ENCODE data around the gene SPATS2.
A peak's percentile ranks its signal among the peaks of the same experiment; 100 is the strongest.

SPATS2 gene

GRCh38 chr12:49322708-49323523 lies 44.3 kb upstream of the SPATS2 start, which contains the start of gene TROAP (continued):
- TF ChIP-seq, protein P1, sequence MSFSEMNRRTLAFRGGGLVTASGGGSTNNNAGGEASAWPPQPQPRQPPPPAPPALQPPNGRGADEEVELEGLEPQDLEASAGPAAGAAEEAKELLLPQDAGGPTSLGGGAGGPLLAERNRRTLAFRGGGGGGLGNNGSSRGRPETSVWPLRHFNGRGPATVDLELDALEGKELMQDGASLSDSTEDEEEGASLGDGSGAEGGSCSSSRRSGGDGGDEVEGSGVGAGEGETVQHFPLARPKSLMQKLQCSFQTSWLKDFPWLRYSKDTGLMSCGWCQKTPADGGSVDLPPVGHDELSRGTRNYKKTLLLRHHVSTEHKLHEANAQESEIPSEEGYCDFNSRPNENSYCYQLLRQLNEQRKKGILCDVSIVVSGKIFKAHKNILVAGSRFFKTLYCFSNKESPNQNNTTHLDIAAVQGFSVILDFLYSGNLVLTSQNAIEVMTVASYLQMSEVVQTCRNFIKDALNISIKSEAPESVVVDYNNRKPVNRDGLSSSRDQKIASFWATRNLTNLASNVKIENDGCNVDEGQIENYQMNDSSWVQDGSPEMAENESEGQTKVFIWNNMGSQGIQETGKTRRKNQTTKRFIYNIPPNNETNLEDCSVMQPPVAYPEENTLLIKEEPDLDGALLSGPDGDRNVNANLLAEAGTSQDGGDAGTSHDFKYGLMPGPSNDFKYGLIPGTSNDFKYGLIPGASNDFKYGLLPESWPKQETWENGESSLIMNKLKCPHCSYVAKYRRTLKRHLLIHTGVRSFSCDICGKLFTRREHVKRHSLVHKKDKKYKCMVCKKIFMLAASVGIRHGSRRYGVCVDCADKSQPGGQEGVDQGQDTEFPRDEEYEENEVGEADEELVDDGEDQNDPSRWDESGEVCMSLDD (tag by site-specific recombination; IDR thresholded peaks at IDR 0.05): no peak
- TF ChIP-seq ZBTB8A (tag by site-specific recombination; IDR thresholded peaks at IDR 0.05): peak; percentile 86
- TF ChIP-seq ZBTB49 (tag by site-specific recombination; IDR thresholded peaks at IDR 0.05; ENCODE audit: low read depth): no peak
- peak; percentile 17; the same call in 1 of the 2 replicates for TF ChIP-seq ZNF600 (tag by site-specific recombination; IDR thresholded peaks at IDR 0.05)
- peak; percentile 97 for TF ChIP-seq ZNF121 (tag by site-specific recombination; IDR thresholded peaks at IDR 0.05)
- TF ChIP-seq ZEB2 (tag by site-specific recombination; IDR thresholded peaks at IDR 0.05): 0 out of 2 replicates have a peak, but pooled peaks have one; percentile 8
- peak; percentile 49; the same call in 1 of the 2 replicates for TF ChIP-seq ZNF843 (tag by site-specific recombination; IDR thresholded peaks at IDR 0.05)
- TF ChIP-seq, protein P2, sequence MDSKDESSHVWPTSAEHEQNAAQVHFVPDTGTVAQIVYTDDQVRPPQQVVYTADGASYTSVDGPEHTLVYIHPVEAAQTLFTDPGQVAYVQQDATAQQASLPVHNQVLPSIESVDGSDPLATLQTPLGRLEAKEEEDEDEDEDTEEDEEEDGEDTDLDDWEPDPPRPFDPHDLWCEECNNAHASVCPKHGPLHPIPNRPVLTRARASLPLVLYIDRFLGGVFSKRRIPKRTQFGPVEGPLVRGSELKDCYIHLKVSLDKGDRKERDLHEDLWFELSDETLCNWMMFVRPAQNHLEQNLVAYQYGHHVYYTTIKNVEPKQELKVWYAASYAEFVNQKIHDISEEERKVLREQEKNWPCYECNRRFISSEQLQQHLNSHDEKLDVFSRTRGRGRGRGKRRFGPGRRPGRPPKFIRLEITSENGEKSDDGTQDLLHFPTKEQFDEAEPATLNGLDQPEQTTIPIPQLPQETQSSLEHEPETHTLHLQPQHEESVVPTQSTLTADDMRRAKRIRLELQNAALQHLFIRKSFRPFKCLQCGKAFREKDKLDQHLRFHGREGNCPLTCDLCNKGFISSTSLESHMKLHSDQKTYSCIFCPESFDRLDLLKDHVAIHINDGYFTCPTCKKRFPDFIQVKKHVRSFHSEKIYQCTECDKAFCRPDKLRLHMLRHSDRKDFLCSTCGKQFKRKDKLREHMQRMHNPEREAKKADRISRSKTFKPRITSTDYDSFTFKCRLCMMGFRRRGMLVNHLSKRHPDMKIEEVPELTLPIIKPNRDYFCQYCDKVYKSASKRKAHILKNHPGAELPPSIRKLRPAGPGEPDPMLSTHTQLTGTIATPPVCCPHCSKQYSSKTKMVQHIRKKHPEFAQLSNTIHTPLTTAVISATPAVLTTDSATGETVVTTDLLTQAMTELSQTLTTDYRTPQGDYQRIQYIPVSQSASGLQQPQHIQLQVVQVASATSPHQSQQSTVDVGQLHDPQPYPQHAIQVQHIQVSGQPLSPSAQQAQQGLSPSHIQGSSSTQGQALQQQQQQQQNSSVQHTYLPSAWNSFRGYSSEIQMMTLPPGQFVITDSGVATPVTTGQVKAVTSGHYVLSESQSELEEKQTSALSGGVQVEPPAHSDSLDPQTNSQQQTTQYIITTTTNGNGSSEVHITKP (tag by site-specific recombination; IDR thresholded peaks at IDR 0.05): peak; percentile 16; the same call in 1 of the 2 replicates
- TF ChIP-seq YY2 (tag by site-specific recombination; IDR thresholded peaks at IDR 0.05): peak; percentile 54; the same call in 1 of the 2 replicates
- TF ChIP-seq GLIS2 (tag by site-specific recombination; IDR thresholded peaks at IDR 0.05): peak; percentile 70
- no peak for TF ChIP-seq ZNF174 (tag by site-specific recombination; IDR thresholded peaks at IDR 0.05)
- no peak for TF ChIP-seq ZNF585B (tag by site-specific recombination; IDR thresholded peaks at IDR 0.05)
- no peak for TF ChIP-seq HOXD13 (CRISPR knock-in tag; IDR thresholded peaks at IDR 0.05; ENCODE audit: borderline replicate concordance)
- TF ChIP-seq, protein P3, sequence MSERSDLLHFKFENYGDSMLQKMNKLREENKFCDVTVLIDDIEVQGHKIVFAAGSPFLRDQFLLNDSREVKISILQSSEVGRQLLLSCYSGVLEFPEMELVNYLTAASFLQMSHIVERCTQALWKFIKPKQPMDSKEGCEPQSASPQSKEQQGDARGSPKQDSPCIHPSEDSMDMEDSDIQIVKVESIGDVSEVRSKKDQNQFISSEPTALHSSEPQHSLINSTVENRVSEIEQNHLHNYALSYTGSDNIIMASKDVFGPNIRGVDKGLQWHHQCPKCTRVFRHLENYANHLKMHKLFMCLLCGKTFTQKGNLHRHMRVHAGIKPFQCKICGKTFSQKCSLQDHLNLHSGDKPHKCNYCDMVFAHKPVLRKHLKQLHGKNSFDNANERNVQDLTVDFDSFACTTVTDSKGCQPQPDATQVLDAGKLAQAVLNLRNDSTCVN (tag by site-specific recombination; optimal IDR thresholded peaks at IDR 0.05): peak; percentile 77
